Stimulated activated naive B cell treated with anti-CD40 and anti-IgM and Interleukin-4, amounts not matched to agents 10 μg/mL and 1 μg/mL and 100 μg/mL, for 72 hours (primary cell): ENCODE results near the gene XPNPEP1.
A peak's percentile ranks its signal among the peaks of the same experiment; 100 is the strongest.

Experiments
- ATAC-seq, 2 donors: fragments of 150-1000 bp; cut with Tn5 transposase; replicated peaks; 2 replicates each; pipeline ENCODE4 v1.10.0; 2021; ENCODE audit warnings: moderate library complexity in 1 of 2
- DNase-seq: peaks from one replicate; pipeline ENCODE4 v3.0.0; 2021
- H3K27ac Mint-ChIP-seq: one replicate; pipeline ENCODE4 v1.8.0; 2022; ENCODE audit warnings: mild to moderate bottlenecking, mixed read lengths
- H3K27me3 Mint-ChIP-seq, 2 donors: one replicate each; pipeline ENCODE4 v1.8.0; 2022; ENCODE audit warnings: mixed read lengths in 2 of 2
- H3K36me3 Mint-ChIP-seq, 2 donors: one replicate each; pipeline ENCODE4 v1.8.0; 2022; ENCODE audit warnings: mixed read lengths in 2 of 2, mild to moderate bottlenecking in 1 of 2
- H3K4me1 Mint-ChIP-seq, 2 donors: one replicate each; pipeline ENCODE4 v1.8.0; 2022; ENCODE audit warnings: mixed read lengths in 2 of 2, mild to moderate bottlenecking in 1 of 2
- H3K4me3 Mint-ChIP-seq, 2 donors: one replicate each; pipeline ENCODE4 v1.8.0; 2022; ENCODE audit warnings: mild to moderate bottlenecking in 2 of 2, mixed read lengths in 2 of 2, moderate library complexity in 1 of 2
- H3K9me3 Mint-ChIP-seq, 2 donors: one replicate each; pipeline ENCODE4 v1.8.0; 2022; ENCODE audit warnings: mixed read lengths in 2 of 2, mild to moderate bottlenecking in 1 of 2

XPNPEP1 gene

GRCh38 chr10:109899356-109900331, 23.7 kb downstream of the XPNPEP1 start:
- peaks cover 49 to 72% of the 10 kb centered on the region in 2 donors for H3K36me3 Mint-ChIP-seq
- peaks cover 2 to 3% of the 10 kb centered on the region in 2 donors for H3K9me3 Mint-ChIP-seq

DNA sequence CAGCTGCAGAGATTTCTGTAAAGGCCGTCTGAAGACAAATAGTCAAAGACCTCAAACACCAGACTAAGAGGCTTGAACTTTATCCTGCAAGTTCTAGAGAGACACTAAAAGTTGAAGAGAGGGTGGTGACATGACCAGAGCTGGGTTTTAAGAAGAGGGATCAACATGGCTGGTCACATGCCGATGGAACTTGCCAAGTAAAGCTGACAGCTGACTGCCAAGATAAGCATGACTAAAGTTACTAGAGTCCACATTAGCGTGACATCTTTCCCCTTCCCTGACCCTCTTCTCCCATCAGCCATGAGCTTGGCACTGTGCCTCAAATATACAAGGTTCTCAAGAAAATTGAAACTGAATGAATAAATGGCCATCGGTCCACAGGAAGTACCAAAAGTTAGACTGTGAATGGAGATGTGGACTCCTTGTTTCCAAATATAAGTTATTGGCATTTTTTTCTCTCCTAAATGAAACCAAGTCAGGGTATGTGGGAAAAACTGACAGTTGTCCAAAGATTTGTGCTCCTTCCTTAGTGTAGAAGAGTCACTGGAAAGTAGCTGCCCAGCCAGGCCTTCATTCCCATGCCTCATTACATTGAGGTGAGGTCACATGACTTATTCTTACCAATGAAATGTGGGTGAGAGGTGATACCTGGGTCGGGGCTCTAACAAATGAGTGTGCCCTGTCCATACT, 24.5 kb downstream of the XPNPEP1 start:
- DNase-seq (no peak), ATAC-seq (no peak)
- H3K4me1 Mint-ChIP-seq = peaks cover 30 to 60% of the 10 kb centered on the region in 2 donors
- no peak overlapping the region for H3K27ac Mint-ChIP-seq
- no peak overlapping the region for H3K4me3 Mint-ChIP-seq
- no peaks in the 10 kb centered on the region for H3K27me3 Mint-ChIP-seq
- peaks cover 51 to 64% of the 10 kb centered on the region in 2 donors for H3K36me3 Mint-ChIP-seq
- peaks cover 2 to 3% of the 10 kb centered on the region in 2 donors for H3K9me3 Mint-ChIP-seq

More at GRCh38 chr10:109899356-109900331, 23.7 kb downstream of the XPNPEP1 start:
- no peaks in the 10 kb centered on the region for H3K27me3 Mint-ChIP-seq
- H3K4me1 Mint-ChIP-seq = peaks cover 35 to 64% of the 10 kb centered on the region in 2 donors
- H3K27ac Mint-ChIP-seq = no peak overlapping the region
- ATAC-seq (no peak), DNase-seq (no peak)
- H3K4me3 Mint-ChIP-seq = no peak overlapping the region

DNA sequence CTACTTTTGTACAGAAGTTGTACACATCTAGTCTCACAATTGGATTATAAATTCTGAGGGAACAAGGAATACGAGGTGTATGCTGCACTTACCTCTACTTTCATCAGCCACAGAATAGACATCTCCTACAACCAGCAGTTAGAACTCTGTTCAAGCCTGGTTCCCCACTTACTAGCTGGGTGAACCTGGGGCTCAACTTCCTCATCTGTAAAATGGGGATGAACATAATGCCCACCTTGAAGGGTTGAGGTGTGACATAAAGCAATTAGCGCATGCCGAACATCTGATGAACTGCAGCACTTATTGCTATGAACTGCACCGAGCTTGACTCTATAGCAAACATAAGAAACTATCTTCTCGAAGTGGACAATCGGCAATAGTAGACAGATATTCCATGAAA, 25.3 kb downstream of the XPNPEP1 start:
- DNase-seq (no peak), ATAC-seq (no peak)
- H3K4me1 Mint-ChIP-seq = peaks cover 29 to 58% of the 10 kb centered on the region in 2 donors
- peaks cover 2 to 3% of the 10 kb centered on the region in 2 donors for H3K9me3 Mint-ChIP-seq
- H3K36me3 Mint-ChIP-seq = peaks cover 50 to 66% of the 10 kb centered on the region in 2 donors
- H3K27ac Mint-ChIP-seq = no peak overlapping the region
- no peak overlapping the region for H3K4me3 Mint-ChIP-seq
- H3K27me3 Mint-ChIP-seq = no peaks in the 10 kb centered on the region

DNA sequence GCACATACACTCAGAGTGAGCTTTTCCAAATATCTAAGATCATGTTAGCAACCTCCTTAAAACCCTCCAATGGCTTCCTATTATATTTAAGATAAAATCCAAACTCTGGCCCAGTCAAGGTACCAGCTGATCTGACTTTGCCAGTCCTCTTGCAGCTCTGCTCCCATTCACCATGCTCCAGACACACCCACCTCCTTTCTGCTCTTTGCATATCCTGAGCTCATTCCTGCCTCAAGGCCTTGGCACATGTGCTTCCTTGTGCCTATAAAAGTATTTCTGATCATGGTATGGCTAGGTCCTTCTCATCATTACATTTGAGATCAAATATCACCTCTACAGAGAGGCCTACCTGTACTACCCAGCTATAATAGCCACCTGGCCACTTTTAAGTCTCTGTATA, 27.5 kb downstream of the XPNPEP1 start:
- H3K4me1 Mint-ChIP-seq = peaks cover 22 to 56% of the 10 kb centered on the region in 2 donors
- ATAC-seq (no peak), DNase-seq (no peak)
- no peak overlapping the region for H3K4me3 Mint-ChIP-seq
- no peaks in the 10 kb centered on the region for H3K9me3 Mint-ChIP-seq
- no peak overlapping the region for H3K27ac Mint-ChIP-seq
- peaks cover 50 to 67% of the 10 kb centered on the region in 2 donors for H3K36me3 Mint-ChIP-seq
- no peaks in the 10 kb centered on the region for H3K27me3 Mint-ChIP-seq

DNA sequence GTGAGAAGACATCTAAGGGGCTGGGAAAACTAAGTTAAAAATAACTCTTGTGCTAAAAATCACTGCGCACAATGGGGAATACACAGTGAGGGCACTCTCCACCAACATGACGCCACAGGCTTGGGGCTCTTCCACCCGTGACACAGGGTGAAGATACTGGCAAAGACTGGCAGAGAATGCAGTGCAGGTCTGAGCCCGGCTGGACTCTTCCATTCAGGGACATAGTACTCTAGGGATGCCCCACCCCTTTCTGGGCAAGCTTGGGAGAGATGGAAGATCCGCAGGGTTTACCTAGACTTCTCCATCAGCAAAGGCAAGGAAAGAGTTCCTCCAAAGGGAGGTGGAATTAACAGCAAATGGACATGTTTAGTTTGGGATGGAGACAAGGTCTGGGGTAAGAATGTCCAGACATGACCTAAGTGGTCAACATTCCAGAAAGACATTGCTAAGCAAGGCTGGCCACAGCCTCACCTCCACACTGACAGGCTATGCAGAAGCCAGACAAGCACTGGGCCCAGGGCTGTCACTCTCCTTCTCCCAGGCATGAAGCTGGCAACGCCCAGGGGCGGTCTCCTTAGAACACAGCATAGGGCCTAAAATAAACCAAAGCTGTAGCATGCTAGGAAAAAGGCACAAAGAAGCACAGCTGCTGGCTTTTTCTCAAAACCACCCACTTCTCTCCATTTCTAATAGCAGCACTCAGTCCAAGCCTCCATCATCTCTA, 28.1 kb downstream of the XPNPEP1 start:
- no peak for DNase-seq
- Mint-ChIP-seq H3K9me3 (no peaks in the 10 kb centered on the region), H3K27ac (no peak overlapping the region), H3K36me3 (peaks cover 48 to 64% of the 10 kb centered on the region in 2 donors), H3K4me3 (no peak overlapping the region), H3K4me1 (peaks cover 19 to 50% of the 10 kb centered on the region in 2 donors), H3K27me3 (no peaks in the 10 kb centered on the region)
- ATAC-seq = no peak

DNA sequence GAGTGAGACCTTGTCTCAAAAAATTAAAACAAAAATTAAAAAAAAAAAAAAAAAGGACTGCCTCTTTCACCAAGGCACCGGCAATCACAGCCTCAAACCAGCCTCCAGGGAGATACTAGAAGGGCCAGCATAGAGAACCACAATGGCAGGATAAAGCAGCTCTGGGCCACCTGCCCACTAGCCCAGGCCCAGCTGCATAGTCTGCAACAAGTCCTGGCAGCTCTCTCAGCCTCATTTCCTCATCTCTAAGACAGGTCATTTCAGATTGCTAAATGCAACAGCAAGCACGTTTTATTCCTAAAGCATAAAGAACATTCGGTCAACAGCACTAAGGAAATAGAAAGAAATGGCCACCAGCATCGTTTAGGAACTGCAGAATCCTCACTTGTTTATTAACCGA, 28.8 kb downstream of the XPNPEP1 start:
- DNase-seq (no peak), ATAC-seq (no peak)
- Mint-ChIP-seq H3K36me3 (peaks cover 47 to 61% of the 10 kb centered on the region in 2 donors), H3K27ac (no peak overlapping the region), H3K4me1 (peaks cover 14 to 43% of the 10 kb centered on the region in 2 donors), H3K9me3 (no peaks in the 10 kb centered on the region), H3K4me3 (no peak overlapping the region), H3K27me3 (no peaks in the 10 kb centered on the region)

DNA sequence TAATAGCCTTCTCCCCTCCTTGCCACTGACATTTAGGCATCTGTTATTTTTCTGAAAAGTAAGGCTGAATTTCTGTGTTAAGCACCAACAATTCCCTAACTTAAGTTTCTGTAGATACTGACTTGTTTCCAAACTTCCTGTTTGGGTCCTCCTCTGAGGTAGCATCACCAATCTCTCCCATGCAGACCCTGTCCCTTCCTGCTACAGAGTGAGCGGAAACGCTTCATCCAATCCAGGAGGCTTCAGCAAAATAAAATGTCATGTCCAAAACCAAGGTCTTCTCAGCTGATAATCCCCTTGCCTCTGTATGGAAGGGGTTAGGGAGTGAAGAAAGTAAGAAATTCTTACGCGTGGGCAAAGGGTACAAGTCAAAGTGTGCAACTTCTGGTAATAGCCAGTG, 29.9 kb downstream of the XPNPEP1 start:
- ATAC-seq (no peak), DNase-seq (no peak)
- Mint-ChIP-seq H3K36me3 (peaks cover 51 to 56% of the 10 kb centered on the region in 2 donors), H3K9me3 (no peaks in the 10 kb centered on the region), H3K4me1 (peaks cover 9 to 33% of the 10 kb centered on the region in 2 donors), H3K4me3 (no peak overlapping the region), H3K27me3 (no peaks in the 10 kb centered on the region), H3K27ac (no peak overlapping the region)

GRCh38 chr10:109892931-109893330, 30.4 kb downstream of the XPNPEP1 start:
- ATAC-seq = no peak

DNA sequence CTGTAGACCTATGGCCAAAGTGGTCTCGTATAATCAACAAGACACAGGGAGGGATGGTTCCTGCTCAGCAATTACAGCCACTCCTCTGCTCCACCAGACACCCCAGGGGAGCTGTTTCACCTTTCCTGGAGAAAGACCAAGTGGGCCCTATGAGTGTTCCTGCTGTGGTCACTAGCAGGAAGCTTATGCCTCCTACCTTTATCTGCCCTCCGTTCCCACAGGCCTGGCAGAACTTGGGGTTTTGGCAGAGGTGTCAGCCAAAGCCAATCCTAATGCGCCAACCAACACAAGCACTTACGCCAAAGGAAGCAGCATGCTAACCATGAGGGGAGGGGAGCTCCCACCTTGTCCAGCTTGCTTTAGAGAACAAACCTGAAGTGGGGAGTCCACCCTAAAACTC, 31.2 kb downstream of the XPNPEP1 start:
- Mint-ChIP-seq H3K36me3 (peaks cover 49 to 54% of the 10 kb centered on the region in 2 donors), H3K9me3 (no peaks in the 10 kb centered on the region), H3K27me3 (no peaks in the 10 kb centered on the region), H3K27ac (no peak overlapping the region), H3K4me3 (no peak overlapping the region), H3K4me1 (peaks cover 11 to 29% of the 10 kb centered on the region in 2 donors)
- ATAC-seq (peak in 1 of 2 donors; percentile 27), DNase-seq (no peak)

More at GRCh38 chr10:109892931-109893330, 30.4 kb downstream of the XPNPEP1 start:
- H3K36me3 Mint-ChIP-seq = peaks cover 46 to 55% of the 10 kb centered on the region in 2 donors
- no peaks in the 10 kb centered on the region for H3K27me3 Mint-ChIP-seq
- H3K27ac Mint-ChIP-seq = no peak overlapping the region
- no peak for DNase-seq
- H3K4me1 Mint-ChIP-seq = peaks cover 8 to 29% of the 10 kb centered on the region in 2 donors
- no peak overlapping the region for H3K4me3 Mint-ChIP-seq
- no peaks in the 10 kb centered on the region for H3K9me3 Mint-ChIP-seq

- no peak overlapping the region for H3K27ac Mint-ChIP-seq
- H3K4me3 Mint-ChIP-seq = no peak overlapping the region
- H3K4me1 Mint-ChIP-seq = peaks cover 11 to 23% of the 10 kb centered on the region in 2 donors
- H3K36me3 Mint-ChIP-seq = peaks cover 55 to 57% of the 10 kb centered on the region in 2 donors
- H3K27me3 Mint-ChIP-seq = no peaks in the 10 kb centered on the region
- no peaks in the 10 kb centered on the region for H3K9me3 Mint-ChIP-seq
- ATAC-seq (no peak), DNase-seq (no peak)
Observed at GRCh38 chr10:109891105-109891504, 32.2 kb downstream of the XPNPEP1 start.

GRCh38 chr10:109889867-109890266, 33.4 kb downstream of the XPNPEP1 start:
- Mint-ChIP-seq H3K27ac (peak overlapping the region; percentile 39), H3K36me3 (peaks cover 58 to 62% of the 10 kb centered on the region in 2 donors), H3K27me3 (no peaks in the 10 kb centered on the region), H3K4me1 (peaks cover 9 to 11% of the 10 kb centered on the region in 2 donors), H3K9me3 (no peaks in the 10 kb centered on the region), H3K4me3 (no peak overlapping the region)
- DNase-seq (no peak), ATAC-seq (no peak)

DNA sequence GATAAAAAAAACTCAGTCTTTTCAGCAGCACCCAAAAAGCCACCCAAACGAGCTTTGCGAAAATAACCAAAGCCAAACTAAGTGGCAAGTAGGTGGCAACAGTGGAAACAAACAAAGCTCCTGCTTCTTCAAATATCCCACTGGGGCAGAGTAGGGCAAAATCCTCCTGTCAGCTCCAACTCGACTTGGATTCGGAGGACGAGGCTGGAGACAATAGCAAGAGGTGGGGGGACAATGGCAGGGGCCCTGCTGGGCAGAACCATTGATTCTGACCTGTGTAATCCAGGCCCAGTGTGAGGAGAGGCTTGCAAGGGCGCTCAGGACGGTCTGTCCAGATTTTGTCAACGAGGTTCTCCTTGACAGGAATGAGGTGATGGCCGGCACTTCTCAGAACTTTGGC, 35.5 kb downstream of the XPNPEP1 start:
- ATAC-seq (no peak), DNase-seq (no peak)
- Mint-ChIP-seq H3K27ac (no peak overlapping the region), H3K4me1 (peaks cover 11 to 17% of the 10 kb centered on the region in 2 donors), H3K36me3 (peaks cover 64 to 69% of the 10 kb centered on the region in 2 donors), H3K27me3 (no peaks in the 10 kb centered on the region), H3K9me3 (no peaks in the 10 kb centered on the region), H3K4me3 (no peak overlapping the region)

- H3K4me3 Mint-ChIP-seq = no peak overlapping the region
- peak overlapping the region; percentile 56 for H3K27ac Mint-ChIP-seq
- peaks cover 11 to 17% of the 10 kb centered on the region in 2 donors for H3K4me1 Mint-ChIP-seq
- peaks cover 68 to 69% of the 10 kb centered on the region in 2 donors for H3K36me3 Mint-ChIP-seq
- H3K27me3 Mint-ChIP-seq = no peaks in the 10 kb centered on the region
- no peaks in the 10 kb centered on the region for H3K9me3 Mint-ChIP-seq
- DNase-seq = no peak
- no peak for ATAC-seq
Observed at GRCh38 chr10:109887243-109887642, 36.1 kb downstream of the XPNPEP1 start.

GRCh38 chr10:109886781-109887140, 36.5 kb downstream of the XPNPEP1 start:
- H3K9me3 Mint-ChIP-seq = no peaks in the 10 kb centered on the region
- DNase-seq (no peak), ATAC-seq (no peak)
- no peak overlapping the region for H3K4me3 Mint-ChIP-seq
- peak overlapping the region; percentile 56 for H3K27ac Mint-ChIP-seq
- H3K27me3 Mint-ChIP-seq = no peaks in the 10 kb centered on the region
- H3K4me1 Mint-ChIP-seq = peaks cover 11 to 17% of the 10 kb centered on the region in 2 donors
- H3K36me3 Mint-ChIP-seq = peaks cover 67 to 68% of the 10 kb centered on the region in 2 donors
